H1 (cell line): ENCODE measurements around the gene ANKFN1. TPM values are rescaled to one million over a fixed set of nuclear protein-coding genes. Genes with fewer than 3 reads are reported as not detected.

Experiments
- CTCF ChIP-seq, 3 experiments: IDR thresholded peaks; 1 replicate in 2 of 3; 2 replicates in 1 of 3; pipeline versions ENCODE4 v1.5.1 to v1.6.1; 2011; ENCODE audit warnings: low read length in 3 of 3, mild to moderate bottlenecking in 3 of 3, inconsistent platforms in 2 of 3, low read depth in 1 of 3, moderate library complexity in 1 of 3; ENCODE audit not compliant: insufficient read depth in 1 of 3; ENCODE audit errors: control extremely low read depth in 1 of 3
- KDM5A ChIP-seq: fragments of 200-600 bp; IDR thresholded peaks from 2 replicates; pipeline ENCODE4 v1.7.1; 2012; ENCODE audit warnings: mild to moderate bottlenecking, low read length, inconsistent platforms, mixed read lengths
- MAFK ChIP-seq: IDR thresholded peaks from 2 replicates; pipeline ENCODE4 v1.6.1; 2012; ENCODE audit warnings: low read depth, mild to moderate bottlenecking, improper control_type of control experiment, low read length
- RAD21 ChIP-seq, 2 experiments: IDR thresholded peaks in 1 of 2; conservative IDR thresholded peaks in 1 of 2; 2 replicates each; pipeline ENCODE4 v1.6.1; 2011; ENCODE audit warnings: low read depth in 2 of 2, low read length in 2 of 2, improper control_type of control experiment in 1 of 2, inconsistent platforms in 1 of 2, mild to moderate bottlenecking in 1 of 2, moderate library complexity in 1 of 2
- RNF2 ChIP-seq: fragments of 200-900, 300-1000 bp; sonication (generic); IDR thresholded peaks from 2 replicates; pipeline ENCODE4 v1.7.1; 2016; ENCODE audit warnings: borderline replicate concordance, low read depth, mild to moderate bottlenecking, antibody characterized with exemption, low read length; ENCODE audit not compliant: poor library complexity, severe bottlenecking; ENCODE audit errors: missing control alignments
- RXRA ChIP-seq: IDR thresholded peaks from 2 replicates; pipeline ENCODE4 v1.6.1; 2011; ENCODE audit warnings: low read depth, mild to moderate bottlenecking, low read length, moderate library complexity; ENCODE audit not compliant: insufficient read depth
- TCF12 ChIP-seq: IDR thresholded peaks from 2 replicates; pipeline ENCODE4 v1.6.1; 2011; ENCODE audit warnings: low read depth, mild to moderate bottlenecking, low read length
- polyA plus RNA-seq, 7 experiments: library from polyadenylated mRNA; depleted of rRNA in 3 of 7; stranded (reverse) in 5 of 7; unstranded in 2 of 7; fragments of >200 nt in 5 of 7; fragments of 200-250 nt in 2 of 7; gene quantifications; 1 replicate in 5 of 7; 2 replicates in 1 of 7; 4 replicates in 1 of 7; pipeline versions ENCODE4 v1.2.1 to v1.2.3, GENCODE V29; 2011 to 2013; ENCODE audit warnings: missing spikeins in 2 of 7, mixed read lengths in 2 of 7
- total RNA-seq: library from RNA; stranded (reverse); fragmentation: NEBNext Ultra II Directional; extraction: Animal tissue kit (Norgen Biotek cat#: 25700); gene quantifications from 2 replicates; pipeline ENCODE4 v1.2.1, GENCODE V29; 2021
- TF ChIP-seq, protein P1 (sequence below): fragments of 300-600 bp; sonication (generic); IDR thresholded peaks from 2 replicates; pipeline ENCODE4 v1.7.1; 2012; ENCODE audit warnings: low read length, moderate library complexity, mild to moderate bottlenecking, inconsistent platforms; ENCODE audit not compliant: insufficient replicate concordance

Gene ANKFN1
- total and polyA plus RNA-seq, 2 of the 8 experiments (the other 6 are each of a cell fraction or from before 2014, with no cell fraction given), result not detected

DNA sequence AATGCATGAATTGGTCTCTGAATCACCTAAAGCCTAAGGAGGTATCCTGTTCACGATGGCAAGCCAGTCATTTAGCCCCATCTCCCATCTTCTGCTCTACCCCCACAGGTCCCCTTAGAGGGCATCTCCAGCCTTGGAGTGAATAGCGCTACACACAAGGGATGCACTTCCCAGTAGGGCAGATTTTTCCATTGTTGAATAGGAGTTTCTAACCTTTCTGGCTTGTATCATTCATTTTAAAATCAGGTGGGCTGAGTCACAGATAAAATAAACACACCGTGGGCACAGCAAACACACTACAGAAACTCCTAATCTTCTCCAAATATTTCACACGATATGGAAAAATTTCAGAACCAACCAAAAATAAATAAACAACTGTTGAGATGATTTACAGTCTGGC is 239.0 kb downstream of the ANKFN1 start (continued):
- TF ChIP-seq, protein P1, sequence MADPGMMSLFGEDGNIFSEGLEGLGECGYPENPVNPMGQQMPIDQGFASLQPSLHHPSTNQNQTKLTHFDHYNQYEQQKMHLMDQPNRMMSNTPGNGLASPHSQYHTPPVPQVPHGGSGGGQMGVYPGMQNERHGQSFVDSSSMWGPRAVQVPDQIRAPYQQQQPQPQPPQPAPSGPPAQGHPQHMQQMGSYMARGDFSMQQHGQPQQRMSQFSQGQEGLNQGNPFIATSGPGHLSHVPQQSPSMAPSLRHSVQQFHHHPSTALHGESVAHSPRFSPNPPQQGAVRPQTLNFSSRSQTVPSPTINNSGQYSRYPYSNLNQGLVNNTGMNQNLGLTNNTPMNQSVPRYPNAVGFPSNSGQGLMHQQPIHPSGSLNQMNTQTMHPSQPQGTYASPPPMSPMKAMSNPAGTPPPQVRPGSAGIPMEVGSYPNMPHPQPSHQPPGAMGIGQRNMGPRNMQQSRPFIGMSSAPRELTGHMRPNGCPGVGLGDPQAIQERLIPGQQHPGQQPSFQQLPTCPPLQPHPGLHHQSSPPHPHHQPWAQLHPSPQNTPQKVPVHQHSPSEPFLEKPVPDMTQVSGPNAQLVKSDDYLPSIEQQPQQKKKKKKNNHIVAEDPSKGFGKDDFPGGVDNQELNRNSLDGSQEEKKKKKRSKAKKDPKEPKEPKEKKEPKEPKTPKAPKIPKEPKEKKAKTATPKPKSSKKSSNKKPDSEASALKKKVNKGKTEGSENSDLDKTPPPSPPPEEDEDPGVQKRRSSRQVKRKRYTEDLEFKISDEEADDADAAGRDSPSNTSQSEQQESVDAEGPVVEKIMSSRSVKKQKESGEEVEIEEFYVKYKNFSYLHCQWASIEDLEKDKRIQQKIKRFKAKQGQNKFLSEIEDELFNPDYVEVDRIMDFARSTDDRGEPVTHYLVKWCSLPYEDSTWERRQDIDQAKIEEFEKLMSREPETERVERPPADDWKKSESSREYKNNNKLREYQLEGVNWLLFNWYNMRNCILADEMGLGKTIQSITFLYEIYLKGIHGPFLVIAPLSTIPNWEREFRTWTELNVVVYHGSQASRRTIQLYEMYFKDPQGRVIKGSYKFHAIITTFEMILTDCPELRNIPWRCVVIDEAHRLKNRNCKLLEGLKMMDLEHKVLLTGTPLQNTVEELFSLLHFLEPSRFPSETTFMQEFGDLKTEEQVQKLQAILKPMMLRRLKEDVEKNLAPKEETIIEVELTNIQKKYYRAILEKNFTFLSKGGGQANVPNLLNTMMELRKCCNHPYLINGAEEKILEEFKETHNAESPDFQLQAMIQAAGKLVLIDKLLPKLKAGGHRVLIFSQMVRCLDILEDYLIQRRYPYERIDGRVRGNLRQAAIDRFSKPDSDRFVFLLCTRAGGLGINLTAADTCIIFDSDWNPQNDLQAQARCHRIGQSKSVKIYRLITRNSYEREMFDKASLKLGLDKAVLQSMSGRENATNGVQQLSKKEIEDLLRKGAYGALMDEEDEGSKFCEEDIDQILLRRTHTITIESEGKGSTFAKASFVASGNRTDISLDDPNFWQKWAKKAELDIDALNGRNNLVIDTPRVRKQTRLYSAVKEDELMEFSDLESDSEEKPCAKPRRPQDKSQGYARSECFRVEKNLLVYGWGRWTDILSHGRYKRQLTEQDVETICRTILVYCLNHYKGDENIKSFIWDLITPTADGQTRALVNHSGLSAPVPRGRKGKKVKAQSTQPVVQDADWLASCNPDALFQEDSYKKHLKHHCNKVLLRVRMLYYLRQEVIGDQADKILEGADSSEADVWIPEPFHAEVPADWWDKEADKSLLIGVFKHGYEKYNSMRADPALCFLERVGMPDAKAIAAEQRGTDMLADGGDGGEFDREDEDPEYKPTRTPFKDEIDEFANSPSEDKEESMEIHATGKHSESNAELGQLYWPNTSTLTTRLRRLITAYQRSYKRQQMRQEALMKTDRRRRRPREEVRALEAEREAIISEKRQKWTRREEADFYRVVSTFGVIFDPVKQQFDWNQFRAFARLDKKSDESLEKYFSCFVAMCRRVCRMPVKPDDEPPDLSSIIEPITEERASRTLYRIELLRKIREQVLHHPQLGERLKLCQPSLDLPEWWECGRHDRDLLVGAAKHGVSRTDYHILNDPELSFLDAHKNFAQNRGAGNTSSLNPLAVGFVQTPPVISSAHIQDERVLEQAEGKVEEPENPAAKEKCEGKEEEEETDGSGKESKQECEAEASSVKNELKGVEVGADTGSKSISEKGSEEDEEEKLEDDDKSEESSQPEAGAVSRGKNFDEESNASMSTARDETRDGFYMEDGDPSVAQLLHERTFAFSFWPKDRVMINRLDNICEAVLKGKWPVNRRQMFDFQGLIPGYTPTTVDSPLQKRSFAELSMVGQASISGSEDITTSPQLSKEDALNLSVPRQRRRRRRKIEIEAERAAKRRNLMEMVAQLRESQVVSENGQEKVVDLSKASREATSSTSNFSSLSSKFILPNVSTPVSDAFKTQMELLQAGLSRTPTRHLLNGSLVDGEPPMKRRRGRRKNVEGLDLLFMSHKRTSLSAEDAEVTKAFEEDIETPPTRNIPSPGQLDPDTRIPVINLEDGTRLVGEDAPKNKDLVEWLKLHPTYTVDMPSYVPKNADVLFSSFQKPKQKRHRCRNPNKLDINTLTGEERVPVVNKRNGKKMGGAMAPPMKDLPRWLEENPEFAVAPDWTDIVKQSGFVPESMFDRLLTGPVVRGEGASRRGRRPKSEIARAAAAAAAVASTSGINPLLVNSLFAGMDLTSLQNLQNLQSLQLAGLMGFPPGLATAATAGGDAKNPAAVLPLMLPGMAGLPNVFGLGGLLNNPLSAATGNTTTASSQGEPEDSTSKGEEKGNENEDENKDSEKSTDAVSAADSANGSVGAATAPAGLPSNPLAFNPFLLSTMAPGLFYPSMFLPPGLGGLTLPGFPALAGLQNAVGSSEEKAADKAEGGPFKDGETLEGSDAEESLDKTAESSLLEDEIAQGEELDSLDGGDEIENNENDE, result no peak
- TF ChIP-seq RNF2, result no peak
- TF ChIP-seq RAD21 (IDR thresholded peaks at IDR 0.05 in 1 of 2, conservative IDR thresholded peaks at IDR 0.05 in 1 of 2; ENCODE audit: low read depth in 2 of 2, low read length in 2 of 2), result no peak
- no peak for TF ChIP-seq TCF12
- TF ChIP-seq KDM5A, result no peak
- no peak for TF ChIP-seq RXRA
- no peak for TF ChIP-seq CTCF (IDR thresholded peaks at IDR 0.05; ENCODE audit: control extremely low read depth in 1 of 3, insufficient read depth in 1 of 3, low read depth in 1 of 3, low read length in 3 of 3)
- TF ChIP-seq MAFK, result no peak
